Dendritic cell treated with granulocyte-macrophage colony-stimulating factor and Interleukin-4, amounts not matched to agents 40 ng/mL and 50 ng/mL, for 4 days (primary cell): ENCODE results near the gene AGAP4.
"Not testable (repeated sequence)": the region's sequence is repeated elsewhere in the genome, so short reads cannot be mapped to it uniquely, and the experiment has no call there.

Experiments
- H3K27ac Mint-ChIP-seq: one replicate; pipeline ENCODE4 v1.8.0; 2022; ENCODE audit warnings: mild to moderate bottlenecking, mixed read lengths
- H3K27me3 Mint-ChIP-seq: one replicate; pipeline ENCODE4 v1.8.0; 2022; ENCODE audit warnings: mild to moderate bottlenecking, mixed read lengths
- H3K36me3 Mint-ChIP-seq: one replicate; pipeline ENCODE4 v1.8.0; 2022; ENCODE audit warnings: low read depth, mixed read lengths
- H3K4me1 Mint-ChIP-seq: one replicate; pipeline ENCODE4 v1.8.0; 2022; ENCODE audit warnings: low read depth, mixed read lengths
- H3K4me3 Mint-ChIP-seq: one replicate; pipeline ENCODE4 v1.8.0; 2022; ENCODE audit warnings: mild to moderate bottlenecking, moderate library complexity, mixed read lengths
- H3K9me3 Mint-ChIP-seq: one replicate; pipeline ENCODE4 v1.8.0; 2022; ENCODE audit warnings: mixed read lengths
- intact Hi-C: fragments of 100-400 bp; cut with micrococcal nuclease; formaldehyde crosslinking; loops from one replicate; pipeline ENCODE4 v1.15.0; 2022

Gene AGAP4

DNA sequence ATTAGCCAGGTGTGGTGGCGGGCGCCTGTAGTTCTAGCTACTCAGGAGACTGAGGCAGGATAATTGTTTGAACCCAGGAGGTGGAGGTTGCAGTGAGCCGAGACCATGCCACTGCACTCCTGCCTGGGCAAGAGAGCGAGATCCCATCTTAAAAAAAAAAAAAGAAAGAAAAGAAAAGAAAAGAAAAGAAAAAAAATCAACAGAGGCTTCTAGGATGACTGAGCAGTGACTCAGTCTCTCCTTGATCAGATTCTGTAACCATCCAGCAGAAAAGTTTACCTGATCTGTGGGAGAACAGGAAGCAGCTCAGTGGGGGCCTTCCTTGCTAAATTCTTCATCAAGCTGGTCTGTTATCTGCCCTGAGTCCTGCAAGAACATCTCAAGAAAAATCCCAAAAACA is 33.2 kb downstream of the AGAP4 start:
- H3K9me3 Mint-ChIP-seq, result peaks cover 16% of the 10 kb centered on the region
- H3K4me1 Mint-ChIP-seq, H3K27ac Mint-ChIP-seq, H3K36me3 Mint-ChIP-seq, intact Hi-C loops, H3K4me3 Mint-ChIP-seq, H3K27me3 Mint-ChIP-seq: not testable (repeated sequence)

DNA sequence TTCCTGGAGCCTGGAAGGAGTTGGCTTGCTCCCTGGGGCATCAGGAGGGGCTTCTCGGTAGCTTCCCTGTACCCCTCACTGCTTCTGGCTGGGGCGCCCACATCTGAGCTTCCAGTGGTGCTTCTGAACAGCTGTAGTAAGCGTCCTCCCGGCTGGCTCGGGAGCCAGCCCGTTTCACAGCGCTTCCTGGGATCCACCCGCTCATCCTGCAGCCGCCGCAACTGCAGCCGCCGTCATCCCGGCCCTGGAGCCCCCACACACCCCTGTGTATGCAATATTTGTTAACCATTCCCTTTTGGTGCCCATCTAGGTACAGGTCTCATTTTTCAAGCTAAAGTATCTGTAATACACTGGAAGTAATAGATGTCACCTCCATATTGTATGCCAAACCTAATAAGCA is 34.3 kb downstream of the AGAP4 start:
- H3K27me3 Mint-ChIP-seq, H3K27ac Mint-ChIP-seq, H3K4me1 Mint-ChIP-seq, intact Hi-C loops, H3K4me3 Mint-ChIP-seq, H3K9me3 Mint-ChIP-seq, H3K36me3 Mint-ChIP-seq: not testable (repeated sequence)

DNA sequence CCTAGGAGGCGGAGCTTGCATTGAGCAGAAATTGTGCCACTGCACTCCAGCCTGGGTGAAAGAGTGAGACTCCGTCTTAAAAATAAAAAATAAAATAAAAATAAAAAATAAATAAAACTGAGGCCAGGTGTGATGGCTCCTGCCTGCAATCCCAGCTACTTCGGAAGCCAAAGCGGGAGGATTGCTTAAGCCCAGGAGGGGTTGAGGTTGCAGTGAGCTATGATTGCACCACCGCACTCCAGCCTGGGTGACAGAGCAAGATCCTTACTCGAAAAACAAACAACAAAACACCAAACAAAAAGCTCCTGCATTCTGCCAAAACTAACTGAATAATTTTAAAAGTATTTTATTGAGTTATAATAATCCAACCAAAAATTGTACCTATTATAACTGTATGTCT is 36.2 kb downstream of the AGAP4 start:
- Mint-ChIP-seq H3K4me1 (peaks cover 6% of the 10 kb centered on the region), H3K36me3 (no peaks in the 10 kb centered on the region), H3K27me3 (no peaks in the 10 kb centered on the region), H3K4me3 (no peak overlapping the region), H3K9me3 (no peaks in the 10 kb centered on the region), H3K27ac (no peak overlapping the region)
- intact Hi-C loops, result no loop called here

DNA sequence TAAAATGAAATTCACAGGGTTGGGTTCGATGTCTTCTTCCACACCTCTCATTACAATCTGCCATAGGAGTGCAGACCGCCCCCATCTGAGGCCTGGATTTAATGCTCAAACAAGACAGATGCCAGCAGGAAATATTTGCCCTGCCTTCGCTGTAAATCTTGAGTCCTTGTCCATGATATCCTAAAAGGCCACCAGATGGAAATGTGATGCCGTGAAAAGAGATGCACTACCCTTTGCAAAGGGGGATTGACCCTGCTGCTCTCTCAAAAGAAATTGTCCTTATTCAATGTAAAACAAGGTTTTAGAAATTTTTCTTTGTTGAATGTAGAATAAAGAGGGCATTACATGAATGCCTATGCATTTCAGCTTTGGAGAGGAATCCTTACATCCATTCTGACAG is 37.5 kb downstream of the AGAP4 start:
- no peak overlapping the region for H3K27ac Mint-ChIP-seq
- H3K4me3 Mint-ChIP-seq, result no peak overlapping the region
- intact Hi-C loops, result no loop called here
- peaks cover 6% of the 10 kb centered on the region for H3K4me1 Mint-ChIP-seq
- H3K9me3 Mint-ChIP-seq, result no peaks in the 10 kb centered on the region
- H3K27me3 Mint-ChIP-seq, result no peaks in the 10 kb centered on the region
- H3K36me3 Mint-ChIP-seq, result no peaks in the 10 kb centered on the region

DNA sequence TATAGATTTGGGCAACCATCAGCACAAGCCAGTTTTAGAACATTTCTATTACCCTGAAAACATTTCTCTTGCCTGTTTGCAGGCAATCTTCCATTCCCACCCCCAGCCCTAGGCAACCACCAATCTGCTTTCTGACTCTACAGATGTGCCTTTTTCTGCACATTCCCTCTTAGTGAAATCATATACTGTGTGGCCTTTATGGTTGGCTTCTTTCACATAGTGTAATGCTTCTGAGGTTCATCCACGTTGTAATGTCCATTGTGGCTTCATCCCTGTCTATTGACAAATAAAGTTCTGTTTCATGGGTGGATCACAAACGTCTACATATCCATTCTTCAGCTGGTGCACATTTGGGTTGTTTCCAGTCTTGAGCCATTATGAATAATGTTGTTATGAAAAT is 42.3 kb downstream of the AGAP4 start:
- H3K4me1 Mint-ChIP-seq, H3K27me3 Mint-ChIP-seq, H3K9me3 Mint-ChIP-seq, H3K36me3 Mint-ChIP-seq, H3K4me3 Mint-ChIP-seq, H3K27ac Mint-ChIP-seq, intact Hi-C loops: not testable (repeated sequence)

DNA sequence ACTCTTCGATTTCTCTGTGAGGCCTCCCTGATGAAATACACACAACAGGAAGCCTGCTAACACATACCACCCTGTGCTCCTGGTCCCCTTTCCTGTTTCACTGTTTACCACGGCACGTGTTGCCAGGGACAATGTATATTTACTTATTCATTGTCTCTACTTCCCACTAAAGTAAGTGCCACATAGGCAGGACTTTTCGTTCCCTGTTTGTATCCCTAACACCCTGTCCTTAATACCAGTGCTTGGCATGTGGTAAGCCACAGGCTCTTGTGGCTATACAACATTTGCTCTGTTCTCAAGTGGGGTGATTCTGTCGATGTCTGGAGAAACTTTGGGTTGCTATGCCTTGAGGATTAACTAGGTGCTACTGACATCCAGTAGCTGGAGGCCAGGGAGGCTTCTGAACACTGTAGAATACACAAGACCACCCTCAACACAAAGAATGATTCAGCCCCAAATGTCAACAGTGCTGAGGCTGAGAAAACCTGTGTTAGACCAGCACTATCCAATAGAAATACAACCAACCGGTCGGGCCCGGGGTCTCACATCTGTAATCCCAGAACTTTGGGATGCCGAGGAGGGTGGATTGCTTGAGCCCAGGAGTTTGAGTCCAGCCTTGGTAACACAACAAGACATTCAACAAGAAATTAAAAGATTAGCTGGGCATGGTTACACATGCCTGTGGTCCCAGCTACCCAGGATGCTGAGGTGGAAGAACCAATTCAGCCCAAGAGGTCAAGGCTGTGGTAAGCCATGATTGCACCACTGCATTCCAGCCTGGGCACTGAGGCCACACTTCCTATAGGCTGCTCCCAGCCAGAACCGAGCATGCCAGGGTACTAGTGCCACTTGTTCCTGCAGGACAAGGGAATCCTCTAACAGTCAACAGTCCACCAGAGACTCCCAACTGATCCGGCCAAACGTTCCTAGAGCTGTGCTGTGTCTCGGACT is 44.0 kb downstream of the AGAP4 start:
- H3K27ac Mint-ChIP-seq, H3K36me3 Mint-ChIP-seq, H3K27me3 Mint-ChIP-seq, intact Hi-C loops, H3K4me1 Mint-ChIP-seq, H3K9me3 Mint-ChIP-seq, H3K4me3 Mint-ChIP-seq: not testable (repeated sequence)

DNA sequence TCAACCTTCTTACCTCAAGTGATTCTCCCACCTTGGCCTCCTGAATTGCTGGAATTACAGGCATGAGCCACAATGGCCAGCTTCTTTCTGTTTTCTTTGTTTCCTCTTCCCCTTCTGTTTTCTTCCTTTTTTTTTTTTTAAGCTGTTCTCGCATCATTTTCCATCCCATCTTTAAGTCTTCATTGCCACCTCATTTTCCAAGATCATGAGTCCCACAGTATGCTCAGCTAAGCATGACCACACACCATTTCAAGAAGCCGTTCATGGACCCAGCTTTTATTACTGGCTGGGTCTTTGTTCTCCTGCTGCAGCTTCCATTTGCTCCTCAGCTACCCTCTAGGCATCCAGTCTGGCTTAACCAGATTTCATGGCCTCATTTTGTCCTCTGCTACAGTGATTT is 52.5 kb downstream of the AGAP4 start:
- H3K27me3 Mint-ChIP-seq, H3K4me1 Mint-ChIP-seq, H3K27ac Mint-ChIP-seq, H3K4me3 Mint-ChIP-seq, H3K9me3 Mint-ChIP-seq, intact Hi-C loops: not testable (repeated sequence)
- peaks cover 45% of the 10 kb centered on the region for H3K36me3 Mint-ChIP-seq

DNA sequence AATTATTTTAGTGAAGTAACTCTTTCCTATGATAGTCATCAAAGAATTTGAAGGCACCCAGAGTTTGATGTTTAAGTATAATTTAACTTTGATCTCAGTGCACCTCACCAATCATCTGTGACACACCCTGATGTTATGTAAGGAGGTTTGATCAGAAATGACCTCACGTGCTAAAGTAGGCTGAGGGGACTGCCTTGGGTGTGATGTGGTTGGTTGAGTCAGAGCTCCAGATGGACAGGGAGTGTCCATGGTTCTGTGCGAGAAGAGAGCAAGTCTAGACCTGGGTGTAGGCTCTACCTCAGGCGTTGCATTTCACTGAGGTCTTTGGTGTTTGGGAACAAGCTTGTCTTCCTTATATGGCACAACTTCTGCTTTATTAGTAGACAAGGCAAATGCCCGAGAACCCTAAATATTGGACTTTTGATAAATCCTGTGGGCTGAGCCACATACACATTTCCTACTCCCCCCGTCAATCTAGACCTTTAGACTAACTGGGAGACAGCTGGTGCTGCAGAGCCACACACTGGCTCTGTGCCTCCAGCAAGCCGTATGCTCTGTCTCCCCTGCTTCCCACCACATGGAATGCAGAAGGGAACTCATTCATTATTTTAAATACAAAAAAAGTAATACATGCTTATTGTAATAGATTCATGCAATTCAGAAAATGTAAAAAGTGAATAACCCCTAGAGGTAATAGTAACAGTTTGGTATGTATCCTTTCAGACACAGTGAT is 56.4 kb downstream of the AGAP4 start:
- peaks cover 80% of the 10 kb centered on the region for H3K36me3 Mint-ChIP-seq
- intact Hi-C loops, result not testable (repeated sequence)

DNA sequence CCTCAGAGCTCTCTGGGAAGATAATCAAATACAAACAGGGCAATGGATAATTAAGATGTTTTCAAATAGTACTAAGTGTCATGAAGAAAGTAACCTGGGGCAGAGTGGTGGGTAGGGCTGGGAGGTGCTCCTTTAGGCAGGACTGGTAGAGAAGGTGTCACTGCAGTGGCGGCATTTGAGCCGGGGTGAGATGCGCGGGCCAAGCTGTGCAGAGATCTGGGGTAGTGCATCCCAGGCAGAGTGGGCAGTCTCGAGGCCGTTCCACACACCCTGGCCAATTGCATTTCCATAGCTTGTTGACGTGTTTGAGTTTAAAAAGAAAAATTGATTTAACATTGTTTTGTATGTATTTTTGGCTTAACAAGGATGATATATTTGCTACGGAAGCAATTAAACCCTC is 57.3 kb downstream of the AGAP4 start:
- H3K9me3 Mint-ChIP-seq, H3K27ac Mint-ChIP-seq, H3K4me3 Mint-ChIP-seq, H3K4me1 Mint-ChIP-seq, H3K27me3 Mint-ChIP-seq, intact Hi-C loops: not testable (repeated sequence)
- H3K36me3 Mint-ChIP-seq, result peaks cover 87% of the 10 kb centered on the region

More for the DNA sequence above, 56.4 kb downstream of the AGAP4 start:
- H3K27me3 Mint-ChIP-seq, H3K9me3 Mint-ChIP-seq, H3K4me1 Mint-ChIP-seq, H3K27ac Mint-ChIP-seq, H3K4me3 Mint-ChIP-seq: not testable (repeated sequence)

DNA sequence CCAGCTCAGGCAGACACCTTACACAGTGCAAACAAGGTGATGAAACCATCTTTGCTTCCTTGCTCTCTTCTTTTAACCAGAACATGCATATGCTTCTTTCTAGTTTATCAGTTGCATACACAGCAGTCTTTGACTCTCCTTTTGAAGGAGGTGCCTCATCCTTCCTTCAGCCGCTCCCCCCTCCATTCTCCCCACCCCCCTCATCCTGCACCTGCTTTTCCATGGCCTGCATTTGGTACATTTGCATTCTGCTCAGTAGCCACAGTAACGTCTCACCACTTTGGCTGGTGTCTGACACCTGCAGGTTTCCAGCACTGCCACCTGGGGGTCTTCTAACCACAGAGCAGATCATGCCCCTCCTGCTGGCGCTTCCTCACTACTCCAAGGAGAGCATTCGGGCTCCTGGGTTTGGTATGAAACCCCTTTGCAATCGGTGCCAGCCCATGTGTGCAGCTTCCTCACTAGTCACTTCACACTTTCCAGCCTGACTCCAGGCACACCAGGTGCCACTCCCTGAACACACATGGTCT is 60.0 kb downstream of the AGAP4 start:
- intact Hi-C loops, H3K9me3 Mint-ChIP-seq, H3K27me3 Mint-ChIP-seq, H3K4me1 Mint-ChIP-seq, H3K27ac Mint-ChIP-seq, H3K4me3 Mint-ChIP-seq: not testable (repeated sequence)
- peaks cover 81% of the 10 kb centered on the region for H3K36me3 Mint-ChIP-seq

DNA sequence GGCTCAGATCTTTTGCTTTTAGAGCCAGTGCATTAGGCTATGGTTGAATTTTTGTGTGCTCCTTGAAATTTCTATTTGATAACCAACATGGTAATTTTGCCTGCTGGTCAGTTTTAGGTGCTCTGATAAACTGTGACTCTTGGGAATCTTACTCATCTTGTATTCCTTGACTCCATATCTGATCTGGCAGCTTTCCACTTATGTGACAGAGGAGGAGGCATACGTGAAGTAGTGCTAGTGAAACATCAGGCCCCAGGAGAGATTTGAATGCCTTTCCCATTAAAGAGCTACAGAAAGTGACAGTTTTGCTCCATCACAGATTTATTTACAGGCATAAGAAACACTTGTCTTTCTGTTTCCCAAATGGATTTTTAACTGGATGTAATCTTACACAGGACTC is 61.1 kb downstream of the AGAP4 start:
- H3K27ac Mint-ChIP-seq, intact Hi-C loops, H3K9me3 Mint-ChIP-seq, H3K4me3 Mint-ChIP-seq, H3K4me1 Mint-ChIP-seq, H3K27me3 Mint-ChIP-seq: not testable (repeated sequence)
- H3K36me3 Mint-ChIP-seq, result peaks cover 71% of the 10 kb centered on the region
